H9 (cell line): ENCODE results near the gene CLK4. TPM values are rescaled to one million over a fixed set of nuclear protein-coding genes. Genes with fewer than 3 reads are reported as not detected.

Experiments used
- DNase-seq: peaks from one replicate; pipeline ENCODE4 v3.0.0-alpha.2; 2017
- H2AFZ ChIP-seq: one replicate; pipeline ENCODE4 v1.6.1; 2013; ENCODE audit warnings: mild to moderate bottlenecking, low read length, control low read depth, moderate library complexity
- H2AK5ac ChIP-seq: 2 replicates; pipeline ENCODE4 v1.6.1; 2013; ENCODE audit warnings: low read length, control low read depth, mixed read lengths; ENCODE audit not compliant: insufficient read length
- H2BK120ac ChIP-seq: one replicate; pipeline ENCODE4 v1.6.1; 2013; ENCODE audit warnings: low read depth, mild to moderate bottlenecking, low read length, control low read depth, inconsistent platforms; ENCODE audit not compliant: poor library complexity, severe bottlenecking
- H2BK12ac ChIP-seq: 2 replicates; pipeline ENCODE4 v1.6.1; 2013; ENCODE audit warnings: low read length, control low read depth, mixed read lengths, low read depth; ENCODE audit not compliant: insufficient read length
- H2BK15ac ChIP-seq: 2 replicates; pipeline ENCODE4 v1.6.1; 2013; ENCODE audit warnings: low read depth, low read length, control low read depth
- H2BK20ac ChIP-seq: one replicate; pipeline ENCODE4 v1.6.1; 2013; ENCODE audit warnings: low read depth, mild to moderate bottlenecking, low read length, control low read depth, inconsistent platforms; ENCODE audit not compliant: poor library complexity, severe bottlenecking
- H2BK5ac ChIP-seq: 2 replicates; pipeline ENCODE4 v1.6.1; 2013; ENCODE audit warnings: low read length, control low read depth, mixed read lengths; ENCODE audit not compliant: insufficient read length
- H3K14ac ChIP-seq: 2 replicates; pipeline ENCODE4 v1.6.1; 2013; ENCODE audit warnings: low read length, control low read depth; ENCODE audit not compliant: insufficient read depth
- H3K18ac ChIP-seq: 2 replicates; pipeline ENCODE4 v1.6.1; 2013; ENCODE audit warnings: low read depth, mild to moderate bottlenecking, mixed read lengths, low read length, control low read depth; ENCODE audit not compliant: insufficient read length
- H3K23ac ChIP-seq: 2 replicates; pipeline ENCODE4 v1.6.1; 2013; ENCODE audit warnings: low read length, control low read depth, mixed read lengths, low read depth; ENCODE audit not compliant: insufficient read length
- H3K23me2 ChIP-seq: 2 replicates; pipeline ENCODE4 v1.6.1; 2013; ENCODE audit warnings: low read depth, mild to moderate bottlenecking, mixed read lengths, low read length, control low read depth; ENCODE audit not compliant: insufficient read length, poor library complexity, severe bottlenecking
- H3K27ac ChIP-seq: 2 replicates; pipeline ENCODE4 v1.5.1; 2013; ENCODE audit warnings: low read length, control low read depth, mixed read lengths, low read depth; ENCODE audit not compliant: insufficient read length
- H3K27me3 ChIP-seq: 2 replicates; pipeline ENCODE4 v1.6.1; 2013; ENCODE audit warnings: low read length, control low read depth, inconsistent platforms; ENCODE audit not compliant: insufficient read depth
- H3K4ac ChIP-seq: 2 replicates; pipeline ENCODE4 v1.6.1; 2013; ENCODE audit warnings: low read depth, mild to moderate bottlenecking, control low read depth, inconsistent platforms, low read length, moderate library complexity
- H3K4me1 ChIP-seq: 2 replicates; pipeline ENCODE4 v1.6.1; 2013; ENCODE audit warnings: low read length, control low read depth, inconsistent platforms; ENCODE audit not compliant: insufficient read depth
- H3K4me2 ChIP-seq: 2 replicates; pipeline ENCODE4 v1.6.1; 2013; ENCODE audit warnings: low read length, control low read depth, mixed read lengths; ENCODE audit not compliant: insufficient read length, insufficient read depth
- H3K56ac ChIP-seq: 2 replicates; pipeline ENCODE4 v1.6.1; 2013; ENCODE audit warnings: low read depth, mild to moderate bottlenecking, mixed read lengths, low read length, control low read depth; ENCODE audit not compliant: insufficient read length
- H3K79me1 ChIP-seq: 2 replicates; pipeline ENCODE4 v1.6.1; 2013; ENCODE audit warnings: low read depth, mild to moderate bottlenecking, moderate library complexity, low read length, control low read depth, inconsistent platforms; ENCODE audit not compliant: insufficient read depth, poor library complexity, severe bottlenecking
- H3K79me2 ChIP-seq: 2 replicates; pipeline ENCODE4 v1.6.1; 2013; ENCODE audit warnings: low read length, control low read depth, inconsistent platforms; ENCODE audit not compliant: insufficient read depth
- H3K9ac ChIP-seq: 2 replicates; pipeline ENCODE4 v1.6.1; 2013; ENCODE audit warnings: low read length, control low read depth, mixed read lengths; ENCODE audit not compliant: insufficient read length; ENCODE audit errors: extremely low read depth
- H3K9me3 ChIP-seq: one replicate; pipeline ENCODE4 v1.6.1; 2013; ENCODE audit warnings: low read depth, low read length, inconsistent platforms; ENCODE audit not compliant: control insufficient read depth
- H3T11ph ChIP-seq: one replicate; pipeline ENCODE4 v1.6.1; 2013; ENCODE audit warnings: mild to moderate bottlenecking, low read length, control low read depth, inconsistent platforms
- H4K20me1 ChIP-seq: one replicate; pipeline ENCODE4 v1.6.1; 2013; ENCODE audit not compliant: control insufficient read depth, insufficient read length, insufficient read depth
- H4K5ac ChIP-seq: 2 replicates; pipeline ENCODE4 v1.6.1; 2013; ENCODE audit warnings: low read depth, mild to moderate bottlenecking, mixed read lengths, low read length, control low read depth; ENCODE audit not compliant: insufficient read length
- H4K8ac ChIP-seq: replicated peaks from 2 replicates; pipeline ENCODE4 v1.6.1; 2013; ENCODE audit warnings: low read length, control low read depth, mixed read lengths, low read depth; ENCODE audit not compliant: insufficient read length
- H4K91ac ChIP-seq: 2 replicates; pipeline ENCODE4 v1.6.1; 2013; ENCODE audit warnings: low read depth, mild to moderate bottlenecking, moderate library complexity, mixed read lengths, low read length, control low read depth; ENCODE audit not compliant: insufficient read length
- H3K27ac Mint-ChIP-seq, 3 experiments: 2 replicates in 2 of 3; 3 replicates in 1 of 3; pipeline ENCODE4 v1.8.0; 2020 to 2021; ENCODE audit warnings: mixed read lengths in 3 of 3, mild to moderate bottlenecking in 1 of 3, moderate library complexity in 1 of 3
- H3K27me3 Mint-ChIP-seq: 2 replicates; pipeline ENCODE4 v1.8.0; 2021; ENCODE audit warnings: low read depth, mild to moderate bottlenecking, moderate library complexity, mixed read lengths
- H3K36me3 Mint-ChIP-seq, 3 experiments: 2 replicates in 2 of 3; 3 replicates in 1 of 3; pipeline ENCODE4 v1.8.0; 2020 to 2021; ENCODE audit warnings: low read depth in 3 of 3, mixed read lengths in 3 of 3; ENCODE audit not compliant: insufficient read depth in 1 of 3
- H3K4me1 Mint-ChIP-seq, 2 experiments: 2 replicates each; pipeline ENCODE4 v1.8.0; 2020; ENCODE audit warnings: mixed read lengths in 2 of 2
- H3K4me3 Mint-ChIP-seq, 2 experiments: 2 replicates in 1 of 2; 3 replicates in 1 of 2; pipeline ENCODE4 v1.8.0; 2020 to 2021; ENCODE audit warnings: mild to moderate bottlenecking in 2 of 2, mixed read lengths in 2 of 2, moderate library complexity in 1 of 2
- H3K9me3 Mint-ChIP-seq, 2 experiments: 2 replicates in 1 of 2; 3 replicates in 1 of 2; pipeline ENCODE4 v1.8.0; 2020; ENCODE audit warnings: mild to moderate bottlenecking in 2 of 2, mixed read lengths in 2 of 2, moderate library complexity in 1 of 2
- CTCF ChIP-seq: fragments of 200-600 bp; sonication (generic); conservative IDR thresholded peaks from 3 replicates; pipeline ENCODE4 v1.8.0; 2021; ENCODE audit warnings: antibody characterized with exemption, mild to moderate bottlenecking
- WGBS: extraction: QIAGEN DNeasy Blood & Tissue Kit; methylation state at CpG from one replicate; pipeline ENCODE4 v1.1.7; 2013; ENCODE audit warnings: missing lambda C conversion rate, low lambda C conversion rate, mixed read lengths; ENCODE audit not compliant: insufficient read length; ENCODE audit errors: extremely low coverage; 5-methylcytosine and 5-hydroxymethylcytosine counted together
- total RNA-seq: library from RNA; stranded (reverse); gene quantifications from 2 replicates; pipeline ENCODE4 v1.2.1, GENCODE V29; 2021

The CLK4 gene
- total RNA-seq, 1 experiment from 2014 or later, result 12.5 TPM

- Histone ChIP-seq H3K27ac (no peak overlapping the region), H2BK12ac (no peak overlapping the region), H2AFZ (no peak overlapping the region), H2BK5ac (no peak overlapping the region), H3K23ac (no peak overlapping the region), H2BK15ac (no peak overlapping the region), H3T11ph (no peak overlapping the region), H4K91ac (no peak overlapping the region), H3K4ac (no peak overlapping the region), H2AK5ac (no peak overlapping the region), H3K9me3 (no peaks in the 10 kb centered on the region), H3K4me2 (no peak overlapping the region), H3K18ac (no peak overlapping the region), H4K5ac (no peak overlapping the region), H3K27me3 (no peaks in the 10 kb centered on the region), H3K79me1 (no peaks in the 10 kb centered on the region), H4K8ac (no peak overlapping the region), H3K4me1 (no peaks in the 10 kb centered on the region), H3K23me2 (peaks cover 7% of the 10 kb centered on the region), H2BK120ac (no peak overlapping the region), H3K56ac (no peak overlapping the region), H3K14ac (no peak overlapping the region), H3K9ac (no peak overlapping the region), H4K20me1 (no peaks in the 10 kb centered on the region), H3K79me2 (no peaks in the 10 kb centered on the region), H2BK20ac (no peak overlapping the region)
- Mint-ChIP-seq H3K4me3 (no peak overlapping the region), H3K4me1 (peaks cover 2 to 7% of the 10 kb centered on the region in 2 experiments; a peak in 3 of 4 replicates), H3K36me3 (peaks cover 0 to 5% (median 0%) of the 10 kb centered on the region in 3 experiments; a peak in 2 of 7 replicates), H3K27ac (no peak overlapping the region), H3K9me3 (no peaks in the 10 kb centered on the region), H3K27me3 (peaks cover 29% of the 10 kb centered on the region)
- TF ChIP-seq CTCF, result no peak
- DNase-seq, result no peak
- no CpG with 5 or more reads among the region's 3 CpGs for WGBS
Measured at GRCh38 chr5:178581621-178582020, 45.2 kb downstream of the CLK4 start.
